ENCODE measurements around the gene WDR62. TPM values are rescaled to one million over a fixed set of nuclear protein-coding genes. Genes with fewer than 3 reads are reported as not detected.
"Not testable (repeated sequence)": the region's sequence is repeated elsewhere in the genome, so short reads cannot be mapped to it uniquely, and the experiment has no call there.

WDR62 gene
- total RNA-seq, 2 experiments from 2014 or later: 44.5 to 60.2 TPM

- BruUV-seq (replicated peaks); H3K79me2 ChIP-seq (ENCODE audit: insufficient read depth, low read depth, low read length); H3K36me3 ChIP-seq (ENCODE audit: insufficient read depth, low read length); H4K20me1 ChIP-seq (ENCODE audit: insufficient read depth, low read length); DNase-seq (ENCODE audit: low spot score); H3K27ac ChIP-seq (ENCODE audit: low read depth, low read length, poor library complexity, severe bottlenecking); H3K9me2 ChIP-seq (ENCODE audit: insufficient read depth, low read length); CTCF ChIA-PET (ENCODE audit: unreplicated experiment); H2AFZ ChIP-seq (ENCODE audit: low read length); H3K4me3 ChIP-seq (ENCODE audit: low read depth, low read length, poor library complexity, severe bottlenecking); POLR2A ChIA-PET; intact Hi-C loops (cut with micrococcal nuclease; ENCODE audit: unreplicated experiment); H3K9me3 ChIP-seq (ENCODE audit: low read length); H3K4me2 ChIP-seq (ENCODE audit: low read length): not testable (repeated sequence)
- peaks cover 13% of the 10 kb centered on the region for H3K4me1 ChIP-seq (ENCODE audit: insufficient read depth, low read length, poor library complexity, severe bottlenecking)
These were observed 80.2 kb downstream of the WDR62 start for GRCh38 chr19:36134867-36135266.

- Histone ChIP-seq H3K36me3 (ENCODE audit: insufficient read depth, low read length) (peaks cover 5% of the 10 kb centered on the region), H4K20me1 (ENCODE audit: insufficient read depth, low read length) (no peaks in the 10 kb centered on the region), H3K9me2 (ENCODE audit: insufficient read depth, low read length) (no peaks in the 10 kb centered on the region), H3K4me3 (ENCODE audit: low read depth, low read length, poor library complexity, severe bottlenecking) (no peak overlapping the region), H3K9me3 (ENCODE audit: low read length) (no peaks in the 10 kb centered on the region), H3K79me2 (ENCODE audit: insufficient read depth, low read depth, low read length) (peaks cover 15% of the 10 kb centered on the region; the same call in 1 of the 2 replicates), H3K4me1 (ENCODE audit: insufficient read depth, low read length, poor library complexity, severe bottlenecking) (peaks cover 9% of the 10 kb centered on the region), H3K27ac (ENCODE audit: low read depth, low read length, poor library complexity, severe bottlenecking) (no peak overlapping the region), H3K4me2 (ENCODE audit: low read length) (no peak overlapping the region), H2AFZ (ENCODE audit: low read length) (no peak overlapping the region)
- POLR2A ChIA-PET: interaction anchor here (1.0 kb wide), 1 partner anchor 9 kb away, joined by 3 read pairs; no protein-coding TSS in a partner anchor
- DNase-seq (ENCODE audit: low spot score): no peak
- no TSS peak for BruUV-seq (replicated peaks)
- no peak for TF ChIP-seq CTCF (conservative IDR thresholded peaks at IDR 0.05; ENCODE audit: low read length)
- no peak for TF ChIP-seq EZH2phosphoT487 (IDR thresholded peaks at IDR 0.05; ENCODE audit: borderline replicate concordance, low read depth, low read length)
- intact Hi-C loops (cut with micrococcal nuclease; ENCODE audit: unreplicated experiment): no loop called here
- CTCF ChIA-PET (ENCODE audit: unreplicated experiment): no interaction called here
These were observed 82.4 kb downstream of the WDR62 start for GRCh38 chr19:36136964-36137686.

- CTCF ChIA-PET (ENCODE audit: unreplicated experiment): no interaction called here
- TF ChIP-seq EZH2phosphoT487 (IDR thresholded peaks at IDR 0.05; ENCODE audit: borderline replicate concordance, low read depth, low read length) (no peak), CTCF (conservative IDR thresholded peaks at IDR 0.05; ENCODE audit: low read length) (no peak)
- Histone ChIP-seq H3K9me3 (ENCODE audit: low read length) (no peaks in the 10 kb centered on the region), H3K27ac (ENCODE audit: low read depth, low read length, poor library complexity, severe bottlenecking) (peak overlapping the region; percentile 81), H3K4me3 (ENCODE audit: low read depth, low read length, poor library complexity, severe bottlenecking) (peak overlapping the region; percentile 89), H3K9me2 (ENCODE audit: insufficient read depth, low read length) (no peaks in the 10 kb centered on the region), H3K36me3 (ENCODE audit: insufficient read depth, low read length) (peaks cover 18% of the 10 kb centered on the region), H3K4me1 (ENCODE audit: insufficient read depth, low read length, poor library complexity, severe bottlenecking) (peaks cover 9% of the 10 kb centered on the region), H3K79me2 (ENCODE audit: insufficient read depth, low read depth, low read length) (peaks cover 18% of the 10 kb centered on the region; the same call in 1 of the 2 replicates), H2AFZ (ENCODE audit: low read length) (peak overlapping the region; percentile 85), H4K20me1 (ENCODE audit: insufficient read depth, low read length) (no peaks in the 10 kb centered on the region), H3K4me2 (ENCODE audit: low read length) (peak overlapping the region; percentile 71)
- no TSS peak for BruUV-seq (replicated peaks)
- intact Hi-C loops (cut with micrococcal nuclease; ENCODE audit: unreplicated experiment): loop anchor here (1.0 kb wide), 1 partner anchor 11 kb away; no protein-coding TSS in a partner anchor
- POLR2A ChIA-PET: interaction anchor here (1.0 kb wide), 1 partner anchor 8 kb away, joined by 3 read pairs; no protein-coding TSS in a partner anchor
- DNase-seq (ENCODE audit: low spot score): no peak
These were observed 84.4 kb downstream of the WDR62 start for GRCh38 chr19:36139120-36139472.

All from OCI-LY7 (cell line).